NCI-H128 (cell line): Measurements from ENCODE around the gene TXNDC15.

ENCODE experiments used
- DNase-seq: peaks from one replicate; lab custom pipeline; 2025; ENCODE audit not compliant: unreplicated experiment; lab: John Stamatoyannopoulos, UW

TXNDC15 gene

GRCh38 chr5:134917070-134917815 lies 43.1 kb downstream of the TXNDC15 start:
- DNase-seq = no peak

- DNase-seq = no peak
Observed at GRCh38 chr5:134918861-134919260, 44.7 kb downstream of the TXNDC15 start.

DNA sequence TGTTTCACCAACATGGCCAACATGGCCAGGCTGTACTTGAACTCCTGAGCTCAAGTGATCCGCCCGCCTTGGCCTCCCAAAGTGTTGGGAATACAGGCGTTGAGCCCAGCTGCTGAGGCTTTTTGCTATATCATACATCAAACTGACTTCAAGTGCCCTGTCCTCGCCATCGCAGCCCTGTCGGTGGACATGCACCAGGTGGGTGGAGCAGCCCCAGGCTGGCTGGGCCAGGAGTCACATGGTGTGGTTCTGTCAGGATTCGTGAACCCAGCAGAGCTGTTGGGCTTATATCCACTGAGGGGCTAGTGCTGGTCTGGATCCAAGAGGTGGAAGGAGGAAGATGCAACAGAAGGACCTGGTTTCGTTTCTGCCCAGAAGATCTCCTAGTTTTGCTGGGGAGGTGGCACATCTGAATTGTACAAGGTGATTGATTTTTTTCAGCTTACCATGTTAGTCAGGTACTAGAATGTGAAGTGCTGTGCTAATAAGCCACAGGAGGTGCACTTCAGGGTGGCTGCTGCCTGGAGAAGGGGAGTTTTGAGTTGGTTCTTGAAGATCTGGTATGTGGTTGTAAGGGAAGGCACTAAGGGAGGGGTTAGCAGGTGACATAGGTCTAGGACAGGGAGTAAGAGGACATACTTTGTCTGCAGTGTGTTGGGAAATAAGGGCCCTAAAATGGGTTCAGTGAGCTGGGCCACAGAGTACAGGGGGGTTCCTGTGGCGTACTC lies 46.8 kb downstream of the TXNDC15 start:
- DNase-seq = no peak

- DNase-seq = no peak
Observed at GRCh38 chr5:134932508-134932907, 58.3 kb downstream of the TXNDC15 start.

DNA sequence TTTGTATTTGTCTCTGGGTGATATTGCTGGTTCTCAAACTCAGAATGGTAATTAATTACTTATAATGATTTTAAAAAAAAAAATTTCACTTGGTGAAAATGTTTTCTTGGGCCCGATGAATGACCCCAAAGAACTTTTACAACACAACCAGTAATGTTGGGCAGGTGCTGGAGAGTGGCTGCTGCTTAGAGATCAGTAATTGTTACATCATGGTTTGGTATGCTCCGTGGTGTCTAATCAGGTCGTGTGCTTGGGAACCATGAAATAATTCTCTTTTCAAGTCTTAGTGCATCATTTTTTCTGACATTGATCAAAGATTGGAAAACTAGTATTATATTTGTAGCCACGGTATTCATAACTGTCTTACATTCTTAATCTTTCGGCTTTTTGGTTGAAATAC lies 60.0 kb downstream of the TXNDC15 start:
- no peak for DNase-seq

GRCh38 chr5:134935711-134936602 lies 61.8 kb downstream of the TXNDC15 start:
- DNase-seq = no peak

DNA sequence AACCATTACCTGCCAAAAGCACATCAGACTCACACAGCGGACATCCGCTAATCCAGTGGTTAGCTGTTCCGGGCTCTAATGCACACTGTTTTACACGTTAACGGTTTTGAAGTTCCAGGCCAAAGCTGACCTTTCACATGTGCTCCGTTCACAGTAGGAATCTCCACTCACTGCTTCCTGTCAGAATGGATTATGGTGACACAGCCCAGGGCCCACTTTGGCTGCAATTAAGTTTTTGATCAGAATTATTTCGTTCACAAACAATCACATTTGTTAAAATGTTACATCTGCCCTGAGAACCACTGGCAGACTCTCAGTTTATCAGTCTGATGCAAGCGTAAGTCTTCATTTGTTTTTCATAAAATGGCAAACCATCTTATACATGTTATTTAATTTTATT lies 63.4 kb downstream of the TXNDC15 start:
- no peak for DNase-seq

DNA sequence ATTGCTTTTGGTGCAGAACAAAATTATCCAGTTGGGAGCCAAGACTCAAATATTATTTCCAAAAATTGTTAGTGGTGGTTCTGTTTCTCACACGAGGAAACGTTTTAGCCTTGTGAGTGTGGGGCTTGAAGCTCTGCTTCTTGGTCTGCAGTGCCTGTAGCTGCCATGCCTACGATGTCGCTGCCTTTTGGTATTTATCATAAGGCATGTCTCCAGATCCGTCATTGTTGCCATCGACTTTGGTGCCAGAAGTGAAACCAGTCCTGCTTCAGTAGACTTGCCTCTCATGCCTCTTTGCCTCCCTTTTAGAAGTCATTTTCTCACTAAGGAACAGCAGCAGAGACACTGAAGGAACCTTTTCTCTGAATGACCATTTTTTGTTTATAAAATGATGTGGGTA lies 63.9 kb downstream of the TXNDC15 start:
- DNase-seq = no peak

GRCh38 chr5:134939500-134939899 lies 65.3 kb downstream of the TXNDC15 start:
- DNase-seq = no peak

DNA sequence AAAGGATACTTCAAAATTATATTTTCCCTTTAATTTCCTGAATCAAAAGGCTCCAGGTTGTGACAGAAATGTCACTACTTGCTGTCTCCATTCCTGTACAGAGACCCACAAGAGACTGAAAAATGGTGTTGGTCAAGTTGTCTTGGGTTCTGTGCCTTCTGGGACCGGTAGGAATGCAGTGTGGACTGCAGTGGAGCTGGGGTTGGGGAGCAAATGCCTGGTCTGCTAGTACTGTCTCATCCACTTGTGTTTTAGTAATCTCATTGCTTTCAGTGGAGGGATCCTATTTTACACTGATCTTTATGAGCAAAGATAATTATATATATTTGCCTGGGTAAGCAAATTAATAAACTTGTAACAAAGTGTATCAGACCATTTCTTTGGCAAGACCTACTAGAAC lies 69.4 kb downstream of the TXNDC15 start:
- DNase-seq = no peak

GRCh38 chr5:134944630-134945029 lies 70.5 kb downstream of the TXNDC15 start:
- DNase-seq = no peak

- no peak for DNase-seq
Observed at GRCh38 chr5:134945041-134945440, 70.9 kb downstream of the TXNDC15 start.

DNA sequence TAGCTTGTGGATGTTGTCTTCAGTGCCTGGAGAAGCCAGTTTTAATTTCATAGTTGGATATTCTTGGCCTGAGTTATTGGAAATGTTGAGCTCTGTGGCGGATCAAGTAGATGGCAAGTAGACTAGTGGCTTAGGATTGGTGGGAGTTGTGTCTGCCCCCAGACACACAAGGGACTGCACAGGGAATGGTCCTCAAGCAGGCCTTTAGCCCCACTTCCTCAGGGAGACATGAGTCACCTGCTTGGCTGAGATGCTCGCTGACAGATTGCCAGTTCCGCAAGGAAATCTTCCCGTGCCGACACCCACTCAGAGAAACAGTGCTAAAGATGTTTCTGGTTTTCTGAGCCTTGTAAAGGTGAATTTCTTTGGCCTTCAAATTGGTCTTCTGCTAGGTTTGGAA lies 74.7 kb downstream of the TXNDC15 start:
- DNase-seq = no peak

- DNase-seq = no peak
Observed at GRCh38 chr5:134949316-134949715, 75.1 kb downstream of the TXNDC15 start.
